ENCODE measurements around the gene PCNX1. TPM values are rescaled to one million over a fixed set of nuclear protein-coding genes. Genes with fewer than 3 reads are reported as not detected.
A peak's percentile ranks its signal among the peaks of the same experiment; 100 is the strongest.

Gene PCNX1
- total RNA-seq, 1 donor from 2014 or later: 46.5 TPM

- TF ChIP-seq, protein P1, sequence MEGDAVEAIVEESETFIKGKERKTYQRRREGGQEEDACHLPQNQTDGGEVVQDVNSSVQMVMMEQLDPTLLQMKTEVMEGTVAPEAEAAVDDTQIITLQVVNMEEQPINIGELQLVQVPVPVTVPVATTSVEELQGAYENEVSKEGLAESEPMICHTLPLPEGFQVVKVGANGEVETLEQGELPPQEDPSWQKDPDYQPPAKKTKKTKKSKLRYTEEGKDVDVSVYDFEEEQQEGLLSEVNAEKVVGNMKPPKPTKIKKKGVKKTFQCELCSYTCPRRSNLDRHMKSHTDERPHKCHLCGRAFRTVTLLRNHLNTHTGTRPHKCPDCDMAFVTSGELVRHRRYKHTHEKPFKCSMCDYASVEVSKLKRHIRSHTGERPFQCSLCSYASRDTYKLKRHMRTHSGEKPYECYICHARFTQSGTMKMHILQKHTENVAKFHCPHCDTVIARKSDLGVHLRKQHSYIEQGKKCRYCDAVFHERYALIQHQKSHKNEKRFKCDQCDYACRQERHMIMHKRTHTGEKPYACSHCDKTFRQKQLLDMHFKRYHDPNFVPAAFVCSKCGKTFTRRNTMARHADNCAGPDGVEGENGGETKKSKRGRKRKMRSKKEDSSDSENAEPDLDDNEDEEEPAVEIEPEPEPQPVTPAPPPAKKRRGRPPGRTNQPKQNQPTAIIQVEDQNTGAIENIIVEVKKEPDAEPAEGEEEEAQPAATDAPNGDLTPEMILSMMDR (IDR thresholded peaks at IDR 0.05): no peak
These were observed 9.0 kb downstream of the PCNX1 start for GRCh38 chr14:70916300-70916699.

DNA sequence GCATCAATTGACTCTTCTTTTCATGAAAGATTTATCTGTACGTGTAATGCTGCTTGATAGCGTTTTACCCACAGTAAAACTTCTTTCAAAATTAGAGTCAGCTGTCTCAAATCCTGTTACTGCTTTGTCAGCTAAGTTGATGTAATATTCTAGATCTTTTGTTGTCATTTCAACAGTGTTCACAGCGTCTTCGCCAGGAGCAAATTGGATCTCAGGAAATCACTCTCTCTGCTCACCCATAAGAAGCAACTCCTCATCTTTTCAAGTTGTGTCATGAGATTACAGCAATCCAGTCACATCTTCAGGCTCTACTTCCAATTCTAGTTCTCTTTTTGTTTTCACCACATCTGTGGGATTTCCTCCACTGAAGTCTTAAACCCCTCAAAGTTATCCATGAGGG is 9.5 kb downstream of the PCNX1 start:
- Histone ChIP-seq H3K36me3 (no peaks in the 10 kb centered on the region), H3K27ac (no peak overlapping the region), H3K4me1 (peaks cover 31% of the 10 kb centered on the region), H3K27me3 (no peaks in the 10 kb centered on the region), H3K4me3 (no peak overlapping the region), H3K9me3 (no peaks in the 10 kb centered on the region)
- ATAC-seq (peak; percentile 41), DNase-seq (no peak)
- intact Hi-C loops (cut with DNase I): no loop called here
- TF ChIP-seq, protein P1 (IDR thresholded peaks at IDR 0.05): no peak

More at GRCh38 chr14:70916300-70916699, 9.0 kb downstream of the PCNX1 start:
- Histone ChIP-seq H3K4me1 (peaks cover 36% of the 10 kb centered on the region), H3K9me3 (no peaks in the 10 kb centered on the region), H3K27me3 (no peaks in the 10 kb centered on the region), H3K4me3 (no peak overlapping the region), H3K36me3 (no peaks in the 10 kb centered on the region), H3K27ac (no peak overlapping the region)
- no peak for DNase-seq
- intact Hi-C loops (cut with DNase I): no loop called here
- no peak for ATAC-seq

- TF ChIP-seq, protein P1 (IDR thresholded peaks at IDR 0.05): no peak
- Histone ChIP-seq H3K4me1 (peaks cover 24% of the 10 kb centered on the region), H3K27me3 (no peaks in the 10 kb centered on the region), H3K9me3 (no peaks in the 10 kb centered on the region), H3K4me3 (no peak overlapping the region), H3K36me3 (no peaks in the 10 kb centered on the region), H3K27ac (no peak overlapping the region)
- ATAC-seq: no peak
- DNase-seq: no peak
- intact Hi-C loops (cut with DNase I): no loop called here
These were observed 10.4 kb downstream of the PCNX1 start for GRCh38 chr14:70917633-70918032.

GRCh38 chr14:70919774-70920173 is 12.5 kb downstream of the PCNX1 start:
- Histone ChIP-seq H3K4me3 (no peak overlapping the region), H3K36me3 (no peaks in the 10 kb centered on the region), H3K27ac (no peak overlapping the region), H3K9me3 (no peaks in the 10 kb centered on the region), H3K4me1 (peaks cover 24% of the 10 kb centered on the region), H3K27me3 (no peaks in the 10 kb centered on the region)
- no peak for ATAC-seq
- TF ChIP-seq, protein P1 (IDR thresholded peaks at IDR 0.05): no peak
- intact Hi-C loops (cut with DNase I): no loop called here
- no peak for DNase-seq

DNA sequence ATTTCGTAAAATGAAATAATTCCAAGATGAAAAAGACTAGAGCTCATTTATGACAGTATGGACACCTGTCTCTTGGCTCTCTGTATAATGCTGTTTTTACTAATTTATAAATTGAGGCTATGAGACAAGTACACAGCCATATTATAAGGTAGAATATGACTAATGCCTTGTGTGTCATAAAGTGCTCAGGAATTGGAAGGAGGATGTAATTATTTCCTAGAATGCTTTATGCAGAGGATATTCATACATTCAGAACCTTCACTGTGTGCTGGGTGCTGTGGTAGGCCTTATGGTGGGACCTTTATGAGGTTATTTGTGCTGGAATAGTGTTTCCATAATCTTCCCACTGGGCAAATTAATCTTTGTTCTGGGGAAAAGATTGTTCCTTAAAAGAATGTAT is 13.3 kb downstream of the PCNX1 start:
- peaks cover 24% of the 10 kb centered on the region for H3K4me1 ChIP-seq
- ATAC-seq (no peak), DNase-seq (no peak)
- H3K4me3 ChIP-seq: no peak overlapping the region
- no peaks in the 10 kb centered on the region for H3K27me3 ChIP-seq
- intact Hi-C loops (cut with DNase I): no loop called here
- no peaks in the 10 kb centered on the region for H3K36me3 ChIP-seq
- no peak overlapping the region for H3K27ac ChIP-seq
- H3K9me3 ChIP-seq: no peaks in the 10 kb centered on the region
- TF ChIP-seq, protein P1 (IDR thresholded peaks at IDR 0.05): no peak

- TF ChIP-seq, protein P1 (IDR thresholded peaks at IDR 0.05): no peak
- H3K9me3 ChIP-seq: no peaks in the 10 kb centered on the region
- peaks cover 31% of the 10 kb centered on the region for H3K4me1 ChIP-seq
- no peak overlapping the region for H3K27ac ChIP-seq
- H3K4me3 ChIP-seq: no peak overlapping the region
- H3K36me3 ChIP-seq: no peaks in the 10 kb centered on the region
- DNase-seq: no peak
- intact Hi-C loops (cut with DNase I): no loop called here
- ATAC-seq: no peak
- H3K27me3 ChIP-seq: no peaks in the 10 kb centered on the region
These were observed 14.4 kb downstream of the PCNX1 start for GRCh38 chr14:70921669-70922068.
